ENCODE data around the gene MAPKAP1.
A peak's percentile ranks its signal among the peaks of the same experiment; 100 is the strongest.

MAPKAP1 gene

DNA sequence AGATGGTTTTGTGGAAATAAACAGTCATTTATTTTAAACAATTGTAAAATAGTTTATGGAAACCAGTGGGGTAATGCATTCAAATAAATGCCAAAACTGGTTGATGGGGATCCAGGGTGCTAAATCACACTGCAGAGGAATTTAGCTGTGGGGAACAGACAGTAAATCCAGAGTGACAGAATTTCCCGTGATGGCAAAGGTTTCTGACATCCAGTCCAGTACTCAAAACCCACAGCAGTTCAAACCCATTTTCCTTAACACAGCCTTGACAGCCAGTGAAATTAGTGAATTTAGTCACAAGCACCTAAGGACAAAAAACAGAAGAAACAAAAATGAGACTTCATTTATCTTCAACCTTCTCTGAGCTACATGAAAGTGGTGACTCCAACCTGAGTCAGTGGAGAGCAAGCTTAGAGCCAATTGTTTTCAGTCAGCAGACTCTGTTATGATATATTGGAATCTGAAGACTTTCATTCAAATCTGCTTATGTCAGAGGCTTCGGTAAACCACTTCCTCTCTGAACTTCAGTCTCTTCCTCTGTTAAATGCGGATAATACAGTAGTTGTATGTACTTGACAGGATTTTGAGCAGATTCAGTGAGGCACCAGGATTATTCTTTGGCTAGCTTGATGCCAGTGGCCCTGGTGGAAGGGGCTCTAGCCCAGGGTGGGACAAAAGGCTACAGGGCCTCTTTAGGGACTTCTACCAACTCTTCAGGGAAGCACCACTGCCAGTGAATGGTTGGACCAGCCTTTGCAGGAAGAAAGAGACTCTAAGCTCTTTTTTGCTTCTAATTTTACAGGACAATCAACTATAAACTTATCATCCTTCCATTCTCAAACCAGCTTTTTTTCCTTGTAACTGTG, 185.3 kb downstream of the MAPKAP1 start:
- in situ Hi-C loops (cut with HindIII; ENCODE audit: low pct_ligation_motif_present, low sequenced_read_pairs) = no loop called here
- no peak overlapping the region for H3K4me3 ChIP-seq (ENCODE audit: low read depth, low read length)
- H3K27ac ChIP-seq = peak overlapping the region; percentile 78
- DNase-seq = peak; percentile 89
- H3K36me3 ChIP-seq (replicated peaks) = no peaks in the 10 kb centered on the region
- TF ChIP-seq, protein P1, sequence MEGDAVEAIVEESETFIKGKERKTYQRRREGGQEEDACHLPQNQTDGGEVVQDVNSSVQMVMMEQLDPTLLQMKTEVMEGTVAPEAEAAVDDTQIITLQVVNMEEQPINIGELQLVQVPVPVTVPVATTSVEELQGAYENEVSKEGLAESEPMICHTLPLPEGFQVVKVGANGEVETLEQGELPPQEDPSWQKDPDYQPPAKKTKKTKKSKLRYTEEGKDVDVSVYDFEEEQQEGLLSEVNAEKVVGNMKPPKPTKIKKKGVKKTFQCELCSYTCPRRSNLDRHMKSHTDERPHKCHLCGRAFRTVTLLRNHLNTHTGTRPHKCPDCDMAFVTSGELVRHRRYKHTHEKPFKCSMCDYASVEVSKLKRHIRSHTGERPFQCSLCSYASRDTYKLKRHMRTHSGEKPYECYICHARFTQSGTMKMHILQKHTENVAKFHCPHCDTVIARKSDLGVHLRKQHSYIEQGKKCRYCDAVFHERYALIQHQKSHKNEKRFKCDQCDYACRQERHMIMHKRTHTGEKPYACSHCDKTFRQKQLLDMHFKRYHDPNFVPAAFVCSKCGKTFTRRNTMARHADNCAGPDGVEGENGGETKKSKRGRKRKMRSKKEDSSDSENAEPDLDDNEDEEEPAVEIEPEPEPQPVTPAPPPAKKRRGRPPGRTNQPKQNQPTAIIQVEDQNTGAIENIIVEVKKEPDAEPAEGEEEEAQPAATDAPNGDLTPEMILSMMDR (IDR thresholded peaks at IDR 0.05; ENCODE audit: low read depth, low read length, missing control alignments) = no peak
- H3K27me3 ChIP-seq (replicated peaks) = no peaks in the 10 kb centered on the region

DNA sequence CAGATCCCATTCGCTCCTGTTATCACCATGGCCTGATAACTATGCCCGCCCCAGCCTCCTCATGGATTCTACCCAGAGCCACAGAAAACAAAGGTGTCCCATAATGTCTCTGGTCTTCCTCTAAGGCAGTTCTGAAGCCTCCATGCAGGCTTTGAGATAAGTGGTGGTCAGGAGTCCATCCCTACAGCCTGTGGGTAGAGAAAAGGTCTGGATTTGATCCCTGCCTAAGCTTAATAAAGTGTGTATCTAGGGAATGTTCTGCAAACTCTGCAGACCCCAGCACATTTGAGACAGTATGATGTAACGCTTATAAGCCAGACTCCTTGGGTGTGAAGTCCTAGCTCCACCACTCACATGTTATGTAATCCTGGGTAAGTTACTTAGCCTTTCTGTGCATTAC, 187.3 kb downstream of the MAPKAP1 start:
- H3K36me3 ChIP-seq (replicated peaks) = no peaks in the 10 kb centered on the region
- TF ChIP-seq, protein P1 (IDR thresholded peaks at IDR 0.05; ENCODE audit: low read depth, low read length, missing control alignments) = no peak
- no peak overlapping the region for H3K4me3 ChIP-seq (ENCODE audit: low read depth, low read length)
- DNase-seq = no peak
- no peak overlapping the region for H3K27ac ChIP-seq
- H3K27me3 ChIP-seq (replicated peaks) = no peaks in the 10 kb centered on the region
- in situ Hi-C loops (cut with HindIII; ENCODE audit: low pct_ligation_motif_present, low sequenced_read_pairs) = no loop called here

DNA sequence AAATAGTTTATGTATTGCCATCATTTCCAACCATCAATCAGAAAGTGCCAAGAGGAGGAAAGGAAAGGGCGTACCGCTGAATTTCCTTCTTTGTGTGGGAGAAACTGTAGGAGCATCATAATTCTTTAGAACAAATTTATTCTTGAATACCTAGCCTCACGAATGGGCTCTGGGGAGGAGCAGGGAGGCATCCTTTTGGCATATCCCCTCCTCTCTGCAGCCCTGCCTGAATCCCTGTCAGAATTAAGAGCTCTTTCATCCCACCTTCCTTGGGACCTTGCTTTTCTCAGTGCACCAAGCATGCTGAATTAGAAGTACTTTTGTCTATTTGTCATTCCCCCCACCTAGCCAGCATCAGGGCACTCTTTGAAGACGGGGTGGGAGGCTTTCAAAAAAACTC, 189.4 kb downstream of the MAPKAP1 start:
- TF ChIP-seq, protein P1 (IDR thresholded peaks at IDR 0.05; ENCODE audit: low read depth, low read length, missing control alignments) = no peak
- H3K4me3 ChIP-seq (ENCODE audit: low read depth, low read length) = no peak overlapping the region
- H3K27ac ChIP-seq = no peak overlapping the region
- DNase-seq = no peak
- H3K36me3 ChIP-seq (replicated peaks) = no peaks in the 10 kb centered on the region
- in situ Hi-C loops (cut with HindIII; ENCODE audit: low pct_ligation_motif_present, low sequenced_read_pairs) = no loop called here
- no peaks in the 10 kb centered on the region for H3K27me3 ChIP-seq (replicated peaks)

DNA sequence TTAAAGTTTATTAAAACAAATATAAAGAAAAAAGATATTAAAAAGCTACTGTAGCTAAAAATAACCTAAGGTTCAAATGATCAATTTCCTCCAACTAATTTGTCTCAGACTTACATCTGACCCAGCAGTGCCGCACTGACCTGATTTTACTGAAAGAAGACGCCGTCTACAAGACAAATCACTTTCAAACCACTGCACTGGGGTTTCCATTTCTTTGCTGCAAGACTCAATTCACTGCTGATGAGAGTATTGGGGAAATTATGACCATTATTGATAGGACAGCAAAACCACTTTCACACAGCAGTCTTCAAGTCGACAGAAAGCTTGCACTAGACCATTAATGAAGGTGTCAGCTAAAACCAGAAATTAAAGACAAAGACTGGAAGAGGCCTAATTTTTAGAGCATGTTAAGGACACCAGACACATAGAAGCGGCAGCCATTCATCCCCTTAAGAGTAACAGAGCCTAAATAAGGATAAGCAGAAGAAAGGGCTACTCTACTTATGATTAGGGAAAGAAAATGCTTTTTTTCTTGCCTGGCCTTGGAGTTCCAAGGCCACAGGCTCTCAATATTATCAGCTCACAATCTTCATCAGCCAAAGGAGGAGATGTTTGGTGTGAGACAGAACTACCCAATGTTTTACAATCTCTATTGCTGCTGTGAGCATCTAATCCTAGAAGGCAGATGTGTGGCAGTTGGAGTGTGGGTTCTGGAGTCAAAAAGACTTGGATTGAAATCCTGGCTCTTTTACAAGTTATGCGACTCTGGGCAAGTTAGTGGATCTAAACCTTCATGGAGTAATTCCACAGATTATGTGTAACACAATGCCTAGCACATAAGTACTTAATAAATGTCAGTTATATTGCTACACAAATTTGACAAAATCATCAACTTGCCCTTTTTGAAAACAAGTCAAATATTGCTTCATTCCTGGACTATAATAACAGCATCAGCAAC, 190.7 kb downstream of the MAPKAP1 start:
- TF ChIP-seq, protein P1 (IDR thresholded peaks at IDR 0.05; ENCODE audit: low read depth, low read length, missing control alignments) = no peak
- Histone ChIP-seq H3K36me3 (replicated peaks) (no peaks in the 10 kb centered on the region), H3K4me3 (ENCODE audit: low read depth, low read length) (no peak overlapping the region), H3K27ac (no peak overlapping the region), H3K27me3 (replicated peaks) (no peaks in the 10 kb centered on the region)
- DNase-seq = no peak
- in situ Hi-C loops (cut with HindIII; ENCODE audit: low pct_ligation_motif_present, low sequenced_read_pairs) = no loop called here

DNA sequence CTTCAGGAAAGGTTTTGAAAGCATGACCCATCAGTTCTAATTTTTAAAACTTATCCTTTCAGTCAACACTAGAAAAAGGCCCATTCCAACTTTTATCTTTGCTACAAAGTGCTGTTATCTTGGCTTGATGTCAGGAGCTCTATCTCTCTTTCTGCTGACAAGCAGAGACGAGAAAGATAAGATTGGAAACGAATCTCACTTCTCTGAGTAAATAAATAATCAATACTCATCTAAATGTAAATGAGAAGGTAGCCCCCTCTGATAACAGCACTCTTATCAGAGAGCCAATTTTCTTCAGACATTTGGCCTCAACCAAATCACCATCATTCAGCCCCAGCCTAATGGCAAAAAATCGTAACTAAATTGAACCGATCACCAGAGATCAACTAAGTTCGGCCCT, 191.7 kb downstream of the MAPKAP1 start:
- in situ Hi-C loops (cut with HindIII; ENCODE audit: low pct_ligation_motif_present, low sequenced_read_pairs) = no loop called here
- no peaks in the 10 kb centered on the region for H3K36me3 ChIP-seq (replicated peaks)
- H3K4me3 ChIP-seq (ENCODE audit: low read depth, low read length) = no peak overlapping the region
- no peak overlapping the region for H3K27ac ChIP-seq
- no peak for DNase-seq
- H3K27me3 ChIP-seq (replicated peaks) = no peaks in the 10 kb centered on the region
- TF ChIP-seq, protein P1 (IDR thresholded peaks at IDR 0.05; ENCODE audit: low read depth, low read length, missing control alignments) = no peak
